GM20000 (cell line): ENCODE measurements around the gene WNT5B.

Experiments used
- DNase-seq: peaks from one replicate; pipeline ENCODE4 v3.0.0; 2012; ENCODE audit warnings: low spot score
- TF ChIP-seq, protein P1 (sequence below): IDR thresholded peaks from 2 replicates; pipeline ENCODE4 v1.5.1; 2012; ENCODE audit warnings: mild to moderate bottlenecking, control low read depth; ENCODE audit errors: extremely low read depth, missing control alignments

The WNT5B gene

DNA sequence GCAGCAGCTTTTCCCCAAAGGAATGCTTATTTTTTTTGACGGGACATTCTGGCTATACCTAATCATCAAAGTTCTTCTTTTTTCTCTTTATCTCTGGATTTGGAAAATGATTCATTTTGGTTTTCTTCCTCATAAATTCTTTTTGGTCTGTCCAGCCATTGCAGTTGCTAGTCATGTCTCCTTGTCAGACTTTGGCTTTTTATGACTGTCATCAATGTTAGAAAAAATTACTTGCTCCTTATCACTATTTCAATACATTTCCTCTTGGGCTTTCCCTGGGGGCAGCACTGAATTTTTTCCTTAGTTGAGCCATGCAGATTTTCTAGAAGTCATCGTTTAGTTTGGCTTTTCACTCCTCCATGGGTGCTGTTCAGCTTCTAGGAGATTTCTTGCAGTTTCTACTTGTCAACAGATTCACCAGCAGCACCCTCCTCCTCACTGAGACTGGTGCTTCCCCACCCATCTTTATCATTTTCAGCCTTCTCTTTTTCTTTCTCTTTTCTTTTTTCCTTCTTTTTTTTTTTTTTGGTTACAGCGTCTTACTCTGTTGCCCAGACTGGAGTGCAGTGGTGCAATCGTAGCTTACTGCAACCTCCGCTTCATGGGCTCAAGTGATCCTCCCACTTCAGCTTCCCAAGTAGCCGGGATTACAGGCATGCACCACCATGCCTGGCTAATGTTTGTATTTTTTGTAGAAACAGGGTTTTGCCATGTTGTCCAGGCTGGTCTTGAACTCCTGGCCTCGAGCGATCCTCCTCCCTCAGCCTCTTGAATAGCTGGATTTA is 67.0 kb downstream of the WNT5B start:
- no peak for DNase-seq
- TF ChIP-seq, protein P1, sequence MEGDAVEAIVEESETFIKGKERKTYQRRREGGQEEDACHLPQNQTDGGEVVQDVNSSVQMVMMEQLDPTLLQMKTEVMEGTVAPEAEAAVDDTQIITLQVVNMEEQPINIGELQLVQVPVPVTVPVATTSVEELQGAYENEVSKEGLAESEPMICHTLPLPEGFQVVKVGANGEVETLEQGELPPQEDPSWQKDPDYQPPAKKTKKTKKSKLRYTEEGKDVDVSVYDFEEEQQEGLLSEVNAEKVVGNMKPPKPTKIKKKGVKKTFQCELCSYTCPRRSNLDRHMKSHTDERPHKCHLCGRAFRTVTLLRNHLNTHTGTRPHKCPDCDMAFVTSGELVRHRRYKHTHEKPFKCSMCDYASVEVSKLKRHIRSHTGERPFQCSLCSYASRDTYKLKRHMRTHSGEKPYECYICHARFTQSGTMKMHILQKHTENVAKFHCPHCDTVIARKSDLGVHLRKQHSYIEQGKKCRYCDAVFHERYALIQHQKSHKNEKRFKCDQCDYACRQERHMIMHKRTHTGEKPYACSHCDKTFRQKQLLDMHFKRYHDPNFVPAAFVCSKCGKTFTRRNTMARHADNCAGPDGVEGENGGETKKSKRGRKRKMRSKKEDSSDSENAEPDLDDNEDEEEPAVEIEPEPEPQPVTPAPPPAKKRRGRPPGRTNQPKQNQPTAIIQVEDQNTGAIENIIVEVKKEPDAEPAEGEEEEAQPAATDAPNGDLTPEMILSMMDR, result no peak

DNA sequence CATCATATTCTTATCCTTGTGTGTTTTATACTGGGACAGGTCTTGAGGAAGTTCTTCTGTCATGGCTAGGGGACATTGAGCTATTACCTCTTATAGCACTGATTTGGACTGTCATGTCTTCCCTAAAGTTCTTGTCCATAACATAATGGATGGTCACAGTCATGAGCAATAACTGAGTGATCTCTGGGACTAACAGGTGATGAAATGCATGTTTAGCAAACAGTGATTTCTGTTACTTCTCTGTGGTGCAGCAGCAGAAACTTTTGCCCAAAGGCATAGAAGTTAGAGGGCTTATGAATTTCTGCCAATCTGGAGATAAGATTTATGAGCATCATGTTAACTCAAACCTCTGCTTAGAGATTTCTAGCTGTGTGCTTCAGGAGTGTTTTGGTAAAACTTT is 67.8 kb downstream of the WNT5B start:
- no peak for DNase-seq
- TF ChIP-seq, protein P1, result no peak
